Activated CD4-positive, alpha-beta T cell treated with anti-CD3 and anti-CD28 coated beads for 48 hours (primary cell): Measurements from ENCODE around the gene RNU7-1.
"Not testable (repeated sequence)": the region's sequence is repeated elsewhere in the genome, so short reads cannot be mapped to it uniquely, and the experiment has no call there.

ENCODE experiments used
- DNase-seq: peaks from one replicate; pipeline ENCODE4 v3.0.0-alpha.2; 2020

Gene RNU7-1

DNA sequence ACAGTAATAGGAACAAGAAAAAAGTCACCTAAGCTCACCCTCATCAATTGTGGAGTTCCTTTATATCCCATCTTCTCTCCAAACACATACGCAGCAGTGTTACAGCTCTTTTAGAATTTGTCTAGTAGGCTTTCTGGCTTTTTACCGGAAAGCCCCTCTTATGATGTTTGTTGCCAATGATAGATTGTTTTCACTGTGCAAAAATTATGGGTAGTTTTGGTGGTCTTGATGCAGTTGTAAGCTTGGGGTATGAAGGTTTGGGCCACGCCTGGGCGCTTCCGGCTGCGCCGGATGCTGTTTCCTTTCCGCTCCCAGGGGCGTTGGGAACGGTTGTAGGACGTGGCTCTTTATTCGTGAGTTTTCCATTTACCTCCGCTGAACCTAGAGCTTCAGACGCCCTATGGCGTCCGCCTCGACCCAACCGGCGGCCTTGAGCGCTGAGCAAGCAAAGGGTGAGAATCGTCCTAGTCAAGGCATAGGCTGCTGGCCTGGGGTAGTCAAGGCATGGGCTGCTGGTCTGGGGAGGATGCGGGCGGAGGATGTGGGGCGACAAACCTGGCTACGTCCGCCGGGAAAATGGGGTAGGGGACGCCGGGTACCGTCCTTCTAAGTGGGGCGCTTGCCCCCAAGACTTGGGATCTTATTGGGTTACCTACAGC lies at the start of gene RNU7-1, which contains the start of gene C12orf57:
RNU7-1 (plus strand) TSS at position 95 of the 659 bp plus-strand sequence.
C12orf57 (plus strand) TSS at position 301 of the 659 bp plus-strand sequence; CDS start at position 401, 100 bp downstream.
- DNase-seq, result peak; percentile 89

- DNase-seq, result no peak
These were observed 49.3 kb upstream of the RNU7-1 start for GRCh38 chr12:6894321-6894720.

DNA sequence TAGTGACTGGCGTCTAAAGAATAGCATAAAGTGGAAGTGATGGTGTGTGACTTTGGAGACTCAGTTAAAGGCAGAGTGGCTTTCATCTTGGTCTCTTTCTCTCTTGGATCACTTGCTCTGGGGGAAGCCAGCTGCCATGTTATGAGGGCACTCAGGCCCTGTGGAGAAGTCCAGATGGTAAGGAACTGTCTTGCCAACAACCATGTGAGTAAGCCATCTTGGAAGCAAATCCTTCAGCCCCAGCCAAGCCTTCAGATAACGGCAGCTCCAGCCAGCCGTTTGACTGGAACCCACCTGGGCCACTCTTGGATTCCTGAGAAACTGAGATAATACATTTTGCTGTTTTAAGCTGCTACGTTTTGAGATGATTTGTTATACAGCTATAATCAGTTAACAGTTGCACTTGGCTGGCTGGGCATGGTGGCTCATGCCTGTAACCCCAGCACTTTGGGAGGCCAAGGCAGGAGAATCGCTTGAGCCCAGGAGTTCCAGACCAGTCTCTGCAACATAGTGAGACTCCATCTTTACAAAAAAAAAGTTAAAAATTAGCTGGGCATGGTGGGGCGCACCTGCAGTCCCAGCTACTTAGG lies 46.7 kb upstream of the RNU7-1 start:
- no peak for DNase-seq

DNA sequence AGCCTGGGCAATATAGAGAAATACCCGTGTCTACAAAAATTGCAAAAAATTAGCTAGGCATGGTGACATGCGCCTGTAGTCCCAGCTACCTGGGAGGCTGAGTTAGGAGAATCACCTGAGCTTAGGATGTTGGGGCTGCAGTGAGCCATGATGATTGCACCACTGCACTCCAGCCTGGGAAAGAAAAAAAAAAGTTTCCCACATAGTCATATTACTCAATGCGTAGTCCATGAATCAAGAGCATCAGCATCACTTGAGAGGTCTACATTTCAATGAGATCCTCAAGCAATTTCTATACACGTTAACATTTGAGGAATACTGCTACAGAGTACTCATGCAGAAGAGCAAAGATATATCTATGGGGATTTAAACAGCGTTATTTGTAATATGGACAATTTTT lies 44.2 kb upstream of the RNU7-1 start:
- DNase-seq, result no peak

DNA sequence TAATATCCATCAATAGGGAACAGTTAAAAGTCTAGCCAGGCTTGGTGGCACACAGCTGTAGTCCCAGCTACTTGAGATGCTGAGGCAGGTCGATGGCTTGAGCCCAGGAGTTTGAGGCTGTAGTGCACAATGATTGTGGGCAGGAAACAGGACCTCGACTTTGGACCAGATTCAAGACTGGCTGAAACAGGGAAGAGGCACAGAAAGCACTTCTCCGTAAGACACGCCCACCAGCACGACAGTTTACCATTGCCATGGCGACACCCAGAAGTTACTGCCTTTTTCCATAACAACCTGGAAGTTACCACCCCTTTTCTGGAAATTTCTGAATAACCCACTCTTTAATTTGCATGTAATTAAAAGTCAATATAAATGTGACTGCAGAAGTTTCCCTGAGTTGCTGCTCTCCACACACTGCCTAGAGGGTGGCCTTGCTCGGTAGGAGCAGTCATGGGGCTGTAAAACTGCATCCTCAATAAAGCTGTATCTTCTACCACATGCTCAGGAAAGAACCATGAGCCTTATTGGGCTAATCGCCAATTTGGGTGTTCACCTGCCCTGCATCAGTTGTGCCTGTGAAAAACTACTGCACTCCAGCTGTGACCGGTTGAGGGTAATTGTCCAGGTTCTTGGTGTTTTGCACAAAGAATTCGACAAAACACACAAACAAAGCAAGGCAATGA lies 43.6 kb upstream of the RNU7-1 start:
- peak; percentile 42 for DNase-seq

GRCh38 chr12:6902448-6902847 lies 41.2 kb upstream of the RNU7-1 start:
- DNase-seq, result no peak

DNA sequence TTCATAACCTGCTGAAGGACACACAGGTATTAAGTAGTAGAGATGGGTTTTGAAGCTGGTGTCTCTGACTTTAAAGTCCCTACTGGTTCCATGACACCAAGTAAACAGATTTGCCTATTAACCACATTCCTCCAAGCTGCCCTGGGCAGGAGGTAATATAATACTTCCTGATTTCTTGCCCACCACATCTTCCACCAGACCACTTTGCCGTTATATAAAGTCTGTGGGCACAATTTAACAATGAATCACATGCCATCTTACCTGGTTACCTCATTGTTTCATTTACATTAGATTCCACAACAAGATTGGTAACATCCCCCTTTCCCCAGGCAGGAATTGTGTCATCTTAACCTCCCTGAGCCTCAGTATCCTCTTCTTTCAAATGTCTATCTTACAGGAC lies 39.9 kb upstream of the RNU7-1 start:
- no peak for DNase-seq

DNA sequence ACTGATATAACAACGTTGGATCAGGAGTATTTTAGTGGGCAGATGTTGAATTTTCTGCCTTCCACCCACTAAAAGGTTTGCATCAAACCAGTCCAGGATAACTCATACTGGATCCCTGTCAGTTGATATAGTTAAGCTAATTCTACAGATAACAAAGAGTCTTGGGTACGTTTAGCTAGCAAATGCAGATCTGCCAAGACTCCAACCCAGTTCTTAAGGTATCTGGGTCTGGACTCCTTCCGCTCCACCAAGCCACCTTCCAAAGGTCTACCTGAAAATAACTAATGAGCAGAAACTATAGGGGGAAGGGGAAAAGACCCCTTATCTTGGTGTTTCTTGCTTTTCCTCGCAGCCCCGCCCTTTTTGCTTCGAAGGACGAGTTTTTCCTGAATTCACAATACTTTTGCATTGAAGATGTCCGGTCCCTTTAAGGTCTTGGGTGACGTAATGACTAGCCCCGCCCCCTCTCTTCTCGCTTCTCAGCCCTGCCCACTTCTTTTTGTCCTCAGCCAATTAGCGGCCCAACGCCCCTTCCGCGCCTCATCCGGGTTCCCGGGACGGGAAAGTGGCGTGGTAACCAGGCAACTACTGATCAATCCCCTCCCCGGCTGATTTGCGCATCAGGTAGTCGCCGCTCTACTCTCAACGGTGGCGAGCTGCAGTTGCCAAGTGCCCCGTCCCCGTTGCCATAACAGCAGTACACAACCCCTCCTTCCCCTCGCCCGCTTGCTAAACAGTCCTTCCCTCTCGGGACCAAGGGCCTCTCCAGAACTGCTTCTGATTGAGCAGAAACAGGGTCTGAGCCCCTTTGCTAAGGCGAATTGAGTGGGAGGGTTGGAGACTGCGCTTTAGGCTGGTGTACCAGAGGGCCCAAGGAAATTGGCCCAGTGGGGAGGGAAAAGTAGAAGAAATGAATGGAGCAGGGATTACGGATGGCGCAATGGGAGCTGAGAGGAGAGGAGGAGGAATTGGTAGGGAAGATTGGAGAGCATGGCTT lies 39.0 kb upstream of the RNU7-1 start, which contains the start of gene LRRC23:
LRRC23 (plus strand) TSS at position 543 of the 997 bp plus-strand sequence. CDS start 812 bp downstream, outside the sequence.
- peak; percentile 99 for DNase-seq

- DNase-seq, result no peak
These were observed 38.1 kb upstream of the RNU7-1 start for GRCh38 chr12:6905414-6906040.

- not testable (repeated sequence) for DNase-seq
These were observed 35.5 kb upstream of the RNU7-1 start for GRCh38 chr12:6908141-6908540.

GRCh38 chr12:6909421-6910145 lies 34.0 kb upstream of the RNU7-1 start:
- no peak for DNase-seq

GRCh38 chr12:6912164-6912935 lies 31.3 kb upstream of the RNU7-1 start:
- no peak for DNase-seq

GRCh38 chr12:6914246-6914946 lies 29.2 kb upstream of the RNU7-1 start, which contains the start of gene ENO2:
ENO2 (plus strand) TSS chr12:6914580; CDS start chr12:6915833, 1,253 bp downstream.
- DNase-seq, result peak; percentile 86

DNA sequence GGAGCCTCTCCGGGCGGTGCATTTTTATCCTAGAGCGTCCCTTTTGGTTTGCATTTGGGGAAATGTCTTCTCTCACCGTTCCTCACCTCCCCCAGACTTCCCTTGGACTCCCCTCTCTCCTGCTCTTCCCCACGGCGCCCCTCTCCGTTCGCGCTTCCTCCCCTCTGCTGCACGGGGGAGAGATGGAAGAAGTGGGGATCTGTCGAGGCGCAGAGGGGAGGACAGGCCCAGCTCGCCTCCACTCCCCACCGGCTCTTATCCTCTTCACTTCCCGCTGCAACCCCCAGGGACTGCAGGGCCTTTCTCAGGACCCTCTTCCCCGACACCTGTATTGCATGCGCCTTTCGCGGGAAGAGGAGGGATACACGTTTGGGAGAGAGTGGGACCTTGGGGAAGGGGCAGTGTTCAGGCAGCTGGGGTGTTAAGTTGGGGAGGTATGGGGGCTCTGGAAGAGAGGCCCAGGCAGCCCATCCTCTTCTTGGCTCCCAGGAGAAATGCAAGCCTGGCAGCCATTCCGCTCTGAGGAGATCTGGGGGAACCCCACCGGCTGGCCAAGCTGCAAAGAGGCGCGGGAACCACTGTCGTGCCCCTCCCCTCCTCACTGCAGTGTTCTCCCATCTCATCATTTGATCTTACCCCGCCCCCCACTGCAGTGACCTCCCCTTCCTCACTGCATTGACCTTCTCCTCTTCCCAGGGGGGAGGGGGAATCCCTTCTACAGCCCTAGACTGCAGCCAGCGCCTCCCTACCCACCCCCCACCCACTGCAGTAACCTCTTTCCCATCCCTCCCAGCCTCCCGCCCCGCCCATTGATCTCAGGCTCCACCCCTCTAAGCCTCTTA lies 28.4 kb upstream of the RNU7-1 start:
- peak; percentile 46 for DNase-seq

DNA sequence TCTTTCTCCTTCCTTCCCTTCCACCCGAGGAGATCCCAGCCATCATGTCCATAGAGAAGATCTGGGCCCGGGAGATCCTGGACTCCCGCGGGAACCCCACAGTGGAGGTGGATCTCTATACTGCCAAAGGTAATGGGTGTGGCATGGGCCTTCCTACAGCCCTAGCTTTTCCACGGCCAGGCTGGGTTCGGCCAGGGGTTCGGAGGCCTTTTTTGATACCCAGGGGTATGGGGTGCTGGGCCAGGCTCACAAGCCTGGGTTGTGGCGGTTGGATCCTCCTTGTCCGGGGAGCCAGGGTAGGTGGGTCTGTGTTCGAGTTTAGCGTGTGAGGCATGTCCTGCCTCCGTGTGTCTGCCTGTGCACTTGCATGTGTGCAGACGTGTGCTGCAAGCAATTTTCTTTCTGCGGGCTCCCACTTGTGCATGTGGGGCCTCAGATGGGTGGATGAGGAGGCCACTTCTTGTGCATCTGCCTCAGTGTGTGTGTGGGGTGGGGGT lies 27.8 kb upstream of the RNU7-1 start:
- no peak for DNase-seq

DNA sequence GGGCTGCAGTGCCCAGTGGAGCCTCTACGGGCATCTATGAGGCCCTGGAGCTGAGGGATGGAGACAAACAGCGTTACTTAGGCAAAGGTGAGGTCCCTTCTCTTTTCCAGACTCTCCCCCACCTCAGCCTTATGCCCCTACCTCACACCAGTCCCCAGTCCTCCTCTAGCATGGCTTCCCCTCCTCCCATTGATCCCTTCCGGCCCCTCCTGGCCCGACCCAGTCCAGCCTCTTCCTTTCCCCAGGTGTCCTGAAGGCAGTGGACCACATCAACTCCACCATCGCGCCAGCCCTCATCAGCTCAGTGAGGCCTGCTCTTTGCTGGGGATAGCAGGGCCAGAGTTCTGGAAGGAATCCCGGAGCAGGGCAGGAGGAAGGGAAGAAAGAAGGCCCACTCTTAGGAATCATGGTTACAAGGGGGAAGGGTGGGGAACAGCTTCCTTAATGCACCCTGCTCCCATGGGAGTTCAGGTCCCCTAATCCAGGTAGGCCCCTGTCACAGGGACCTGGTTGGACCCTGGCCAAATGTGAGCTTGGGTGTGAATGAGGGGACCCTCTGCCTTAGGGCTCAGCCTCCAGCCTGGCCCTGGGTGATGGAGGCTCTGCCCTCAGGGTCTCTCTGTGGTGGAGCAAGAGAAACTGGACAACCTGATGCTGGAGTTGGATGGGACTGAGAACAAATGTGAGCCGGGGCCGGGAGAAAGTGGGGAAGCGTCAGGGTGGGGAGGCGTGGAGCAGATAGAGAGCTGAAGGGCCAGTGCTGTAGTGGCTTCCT lies 27.0 kb upstream of the RNU7-1 start:
- no peak for DNase-seq

- no peak for DNase-seq
These were observed 26.0 kb upstream of the RNU7-1 start for GRCh38 chr12:6917491-6918231.
